NCI-H128 (cell line): ENCODE measurements around the gene GTPBP1.
A peak's percentile ranks its signal among the peaks of the same experiment; 100 is the strongest.

ENCODE experiments used
- DNase-seq: peaks from one replicate; lab custom pipeline; 2025; ENCODE audit not compliant: unreplicated experiment; lab: John Stamatoyannopoulos, UW

Gene GTPBP1

GRCh38 chr22:38700789-38701628 is 4.7 kb upstream of the GTPBP1 start, which contains the start of gene JOSD1:
Gene JOSD1 (minus strand): TSS chr22:38700943. CDS start chr22:38699987, 956 bp downstream.
- DNase-seq, result peak; percentile 79

GRCh38 chr22:38704654-38705234 is 1.0 kb upstream of the GTPBP1 start:
- DNase-seq, result no peak

DNA sequence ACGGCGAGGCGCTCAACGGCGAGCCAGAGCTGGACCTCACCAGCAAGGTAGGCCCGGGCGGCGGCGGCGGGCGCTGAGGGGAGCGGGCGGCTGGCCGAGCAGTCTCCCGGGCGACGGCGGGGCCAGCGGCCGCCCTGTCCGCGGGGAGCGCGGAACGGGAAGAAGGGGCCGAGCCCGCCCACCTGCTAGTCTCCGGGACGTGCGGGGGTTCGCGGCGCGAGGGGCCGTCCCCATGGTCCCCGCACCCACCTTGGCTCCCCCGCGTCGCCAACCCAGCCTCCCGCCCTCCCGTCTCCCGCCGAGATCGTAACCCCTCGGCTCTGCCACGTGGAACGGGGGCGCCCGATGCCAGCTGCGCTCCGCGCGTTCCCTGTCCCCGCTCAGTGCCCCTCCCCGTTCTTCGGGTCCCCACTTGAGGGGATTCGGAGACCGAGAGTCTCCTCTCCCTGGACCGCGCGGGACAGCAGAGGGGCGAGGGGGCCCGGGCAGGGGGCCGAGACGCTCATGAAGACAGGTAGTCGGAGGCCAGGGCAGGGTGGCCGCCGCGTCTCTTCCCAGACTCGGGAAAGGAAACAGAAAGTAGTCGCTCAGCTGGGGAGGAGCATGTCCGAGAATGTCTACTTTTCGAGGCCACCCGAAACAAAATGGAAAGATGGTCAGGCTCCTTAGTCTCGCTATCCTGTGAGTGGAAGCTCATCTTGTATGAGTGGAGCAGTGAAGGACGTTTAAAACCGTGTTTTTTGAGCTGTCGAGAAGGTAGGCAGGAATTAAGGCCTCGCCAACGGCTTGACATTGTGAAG is 557 bp downstream of the GTPBP1 start:
- DNase-seq, result no peak

GRCh38 chr22:38706901-38707195 is 1.1 kb downstream of the GTPBP1 start:
- DNase-seq, result no peak

DNA sequence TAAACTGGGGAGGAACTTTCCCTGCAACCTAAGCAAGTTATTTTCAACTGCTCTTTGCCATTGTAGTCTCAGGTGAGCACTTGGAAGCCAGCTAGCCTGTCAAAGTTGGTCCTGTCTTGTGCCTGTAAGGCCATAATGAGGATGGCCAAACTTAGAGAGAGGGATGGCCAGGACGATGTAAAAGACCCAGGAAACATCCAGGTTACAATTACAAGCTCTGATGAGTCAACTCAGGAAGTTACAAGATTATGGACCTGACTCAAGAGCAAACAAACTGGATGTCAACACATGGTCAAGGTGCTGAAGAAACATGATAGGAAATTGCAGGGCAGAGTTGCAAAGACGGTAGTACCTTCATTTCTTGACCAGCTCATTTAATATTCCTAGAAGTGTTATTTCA is 1.6 kb downstream of the GTPBP1 start:
- DNase-seq, result no peak

GRCh38 chr22:38707984-38708383 is 2.2 kb downstream of the GTPBP1 start:
- no peak for DNase-seq

GRCh38 chr22:38709306-38709705 is 3.6 kb downstream of the GTPBP1 start:
- DNase-seq, result no peak

GRCh38 chr22:38710351-38710750 is 4.6 kb downstream of the GTPBP1 start:
- DNase-seq, result no peak

GRCh38 chr22:38710866-38711265 is 5.1 kb downstream of the GTPBP1 start:
- no peak for DNase-seq

GRCh38 chr22:38712486-38713207 is 6.9 kb downstream of the GTPBP1 start:
- no peak for DNase-seq

GRCh38 chr22:38713921-38714320 is 8.2 kb downstream of the GTPBP1 start:
- no peak for DNase-seq

GRCh38 chr22:38715176-38715764 is 9.5 kb downstream of the GTPBP1 start:
- DNase-seq, result no peak

- no peak for DNase-seq
Observed at GRCh38 chr22:38715852-38716251, 10.1 kb downstream of the GTPBP1 start.

GRCh38 chr22:38716271-38716670 is 10.5 kb downstream of the GTPBP1 start:
- DNase-seq, result no peak

GRCh38 chr22:38716826-38717225 is 11.1 kb downstream of the GTPBP1 start:
- DNase-seq, result no peak

DNA sequence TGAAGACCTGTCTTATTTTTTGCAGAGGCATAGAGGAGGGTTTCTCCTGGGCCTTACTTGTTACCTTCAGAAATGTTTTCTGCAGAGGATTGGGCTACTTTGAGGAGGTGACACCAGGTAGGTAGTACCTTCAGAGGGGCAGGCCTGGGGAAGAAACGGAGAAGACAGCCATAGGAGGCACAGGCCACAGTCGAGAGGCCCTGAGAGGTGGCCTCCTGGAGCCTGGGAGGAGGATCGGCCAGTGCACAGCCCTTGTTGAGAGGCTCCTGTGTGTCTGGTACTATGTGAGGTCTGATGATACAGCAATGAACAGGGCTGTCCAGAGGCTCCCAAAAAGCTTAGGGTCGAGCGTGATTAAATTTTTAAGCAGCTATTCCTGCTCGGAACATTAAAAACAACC is 11.5 kb downstream of the GTPBP1 start:
- DNase-seq, result no peak

GRCh38 chr22:38718414-38718813 is 12.7 kb downstream of the GTPBP1 start:
- no peak for DNase-seq

- no peak for DNase-seq
Observed at GRCh38 chr22:38719196-38719595, 13.5 kb downstream of the GTPBP1 start.

- no peak for DNase-seq
Observed at GRCh38 chr22:38720350-38720749, 14.6 kb downstream of the GTPBP1 start.

DNA sequence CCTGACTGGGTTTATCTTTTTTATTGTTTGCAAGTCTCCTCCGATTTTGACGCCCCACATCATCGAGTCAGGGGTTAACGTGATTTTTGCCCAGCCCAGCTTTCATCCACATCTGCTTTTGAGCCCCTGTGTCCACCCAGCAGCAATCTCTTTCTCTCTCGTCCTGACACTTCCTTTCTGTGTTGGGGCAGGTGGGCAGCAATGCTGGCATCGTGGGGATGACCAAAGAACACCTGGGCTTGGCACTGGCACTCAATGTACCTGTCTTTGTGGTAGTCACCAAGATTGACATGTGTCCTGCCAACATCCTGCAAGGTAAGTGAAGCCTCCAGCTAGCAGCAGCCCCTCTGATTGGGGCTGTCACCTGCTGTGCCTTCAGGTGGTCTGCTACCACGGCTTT is 15.8 kb downstream of the GTPBP1 start:
- no peak for DNase-seq

DNA sequence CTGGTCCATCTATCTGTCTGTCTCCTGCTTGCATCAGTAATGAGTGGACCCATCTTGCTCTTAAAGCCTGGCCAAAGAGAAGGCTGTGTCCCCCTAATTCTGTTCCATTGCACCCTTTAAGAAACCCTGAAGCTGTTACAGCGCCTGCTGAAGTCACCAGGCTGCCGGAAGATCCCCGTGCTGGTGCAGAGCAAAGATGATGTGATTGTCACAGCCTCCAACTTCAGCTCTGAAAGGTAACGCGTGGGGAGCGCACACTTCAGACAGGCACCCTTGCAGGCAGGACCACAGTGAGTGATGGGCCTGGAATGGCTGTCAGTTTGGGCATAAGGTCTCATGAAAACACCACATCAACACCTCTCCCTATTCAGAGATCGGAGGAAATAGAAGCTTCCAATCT is 18.4 kb downstream of the GTPBP1 start:
- DNase-seq, result no peak
